GM18526 (cell line): ENCODE measurements around the gene SLC14A1.

ENCODE experiments used
- POLR2A ChIP-seq: IDR thresholded peaks from 3 replicates; pipeline ENCODE4 v1.6.1; 2011; ENCODE audit not compliant: insufficient read length; ENCODE audit errors: extremely low read depth

SLC14A1 gene

GRCh38 chr18:45723567-45724355 lies at the start of gene SLC14A1:
TSS of gene SLC14A1 (plus strand) at chr18:45724181. CDS start at chr18:45730321, 6,140 bp downstream.
- no peak for TF ChIP-seq POLR2A

GRCh38 chr18:45677276-45677807 lies 46.6 kb upstream of the SLC14A1 start:
- no peak for TF ChIP-seq POLR2A

- no peak for TF ChIP-seq POLR2A
Observed at GRCh38 chr18:45678441-45678840, 45.5 kb upstream of the SLC14A1 start.

DNA sequence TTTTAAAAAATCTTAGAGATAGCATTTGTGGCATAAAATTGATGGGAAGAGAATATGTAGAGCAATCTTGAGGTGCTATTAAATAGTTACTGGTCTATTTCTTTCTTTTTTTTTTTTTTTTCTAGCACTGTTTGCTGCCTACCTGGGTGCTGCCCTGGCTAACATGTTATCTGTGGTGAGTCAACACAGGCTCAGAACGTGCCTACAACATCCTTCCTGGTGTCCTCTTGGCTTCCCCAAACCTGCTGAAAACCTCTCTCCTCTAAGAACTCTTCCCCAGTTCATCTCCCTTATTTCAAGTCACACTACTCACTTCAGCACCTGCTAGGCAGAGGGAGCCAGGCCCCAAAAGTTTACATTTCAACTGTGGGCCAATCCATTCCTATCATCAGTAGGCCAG lies 45.1 kb upstream of the SLC14A1 start:
- no peak for TF ChIP-seq POLR2A

GRCh38 chr18:45680066-45680690 lies 43.8 kb upstream of the SLC14A1 start:
- no peak for TF ChIP-seq POLR2A

DNA sequence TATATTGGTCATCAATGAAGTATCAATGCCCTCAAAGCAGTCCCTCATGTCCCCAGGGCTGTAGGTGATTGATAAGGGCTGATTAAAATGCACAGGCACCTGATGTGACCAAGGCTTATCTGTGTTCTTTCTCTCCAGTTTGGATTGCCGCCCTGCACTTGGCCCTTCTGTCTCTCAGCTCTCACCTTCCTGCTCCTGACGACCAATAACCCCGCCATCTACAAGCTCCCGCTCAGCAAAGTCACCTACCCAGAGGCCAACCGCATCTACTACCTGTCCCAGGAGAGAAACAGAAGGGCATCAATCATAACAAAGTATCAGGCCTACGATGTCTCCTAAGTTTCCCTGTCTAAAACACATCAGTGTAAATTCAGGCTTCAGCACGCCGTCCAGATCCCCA lies 41.8 kb upstream of the SLC14A1 start:
- TF ChIP-seq POLR2A = no peak

DNA sequence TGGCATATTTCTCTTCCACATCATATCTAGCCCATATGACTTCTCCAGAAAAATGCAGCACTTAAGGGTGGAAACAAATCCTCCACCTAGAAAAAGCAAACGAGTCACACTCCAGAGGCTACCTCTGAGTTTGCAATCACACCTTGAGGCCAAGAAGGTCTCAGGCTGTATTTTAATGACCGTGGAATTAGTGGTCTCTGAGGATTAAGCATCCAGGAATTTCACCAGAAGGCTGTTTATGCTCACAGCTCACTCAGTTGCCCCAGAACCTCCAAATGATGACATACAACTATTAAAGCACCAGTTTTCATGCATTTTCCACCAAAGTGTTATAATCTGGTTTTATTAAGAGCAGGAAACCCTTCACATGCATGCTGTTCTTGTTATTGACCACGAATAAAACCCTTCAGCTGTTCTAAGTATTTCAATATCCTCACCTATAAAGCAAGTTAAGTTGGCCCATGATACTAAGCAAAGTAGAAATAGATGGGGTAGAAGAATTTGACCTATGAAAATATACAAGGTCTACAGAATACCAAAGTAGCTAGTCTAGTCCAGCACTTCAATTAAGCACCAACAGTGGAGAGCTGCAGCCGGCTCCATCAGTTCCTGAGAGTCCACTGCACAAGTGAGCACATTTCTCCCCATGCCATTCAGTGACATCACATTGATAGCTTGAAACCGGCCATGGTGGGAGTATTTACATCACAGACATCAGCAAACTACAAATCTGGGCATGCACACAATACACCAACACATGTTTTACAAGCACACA lies 39.5 kb upstream of the SLC14A1 start:
- no peak for TF ChIP-seq POLR2A

- TF ChIP-seq POLR2A = no peak
Observed at GRCh38 chr18:45686891-45687611, 36.9 kb upstream of the SLC14A1 start.

- no peak for TF ChIP-seq POLR2A
Observed at GRCh38 chr18:45687621-45688020, 36.4 kb upstream of the SLC14A1 start.

DNA sequence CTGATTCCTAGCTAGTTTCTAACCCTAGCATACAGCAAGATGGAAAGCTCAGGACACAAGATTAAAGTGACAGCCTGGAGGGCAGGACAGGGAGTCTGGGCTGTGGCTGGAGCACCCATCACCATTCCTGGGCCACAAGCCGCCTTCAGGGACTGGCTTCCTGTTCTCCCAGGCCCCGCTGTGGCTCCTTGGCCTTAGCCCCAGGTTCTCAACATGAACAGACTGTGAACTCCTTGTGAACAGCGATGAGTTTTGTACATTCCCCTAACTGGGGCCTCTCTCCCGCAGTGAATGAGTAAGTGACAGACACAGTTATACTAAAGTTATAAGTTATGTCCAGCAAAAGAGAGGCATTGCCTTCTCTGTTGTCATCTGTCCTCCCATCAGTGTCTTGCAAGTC lies 35.9 kb upstream of the SLC14A1 start:
- no peak for TF ChIP-seq POLR2A

- no peak for TF ChIP-seq POLR2A
Observed at GRCh38 chr18:45688833-45689232, 35.1 kb upstream of the SLC14A1 start.

GRCh38 chr18:45689396-45689795 lies 34.6 kb upstream of the SLC14A1 start:
- no peak for TF ChIP-seq POLR2A

- TF ChIP-seq POLR2A = no peak
Observed at GRCh38 chr18:45690975-45691815, 32.8 kb upstream of the SLC14A1 start.

- no peak for TF ChIP-seq POLR2A
Observed at GRCh38 chr18:45691816-45692179, 32.2 kb upstream of the SLC14A1 start.
